Transverse colon (tissue), 4 donors: ENCODE data around the gene RABGAP1L. TPM values are rescaled to one million over a fixed set of nuclear protein-coding genes. Genes with fewer than 3 reads are reported as not detected.
"Not testable (repeated sequence)": the region's sequence is repeated elsewhere in the genome, so short reads cannot be mapped to it uniquely, and the experiment has no call there.

ENCODE experiments used
- DNase-seq: peaks from one replicate; pipeline ENCODE4 v3.0.0-alpha.2; 2019
- H3K27ac ChIP-seq, 4 donors: fragments of 200-600 bp; sonication (generic); 2 replicates each; pipeline ENCODE4 v1.5.1; 2016 to 2018; ENCODE audit warnings: inconsistent platforms in 4 of 4
- H3K27me3 ChIP-seq: fragments of 200-600 bp; sonication (generic); 2 replicates; pipeline ENCODE4 v1.5.1; 2017; ENCODE audit warnings: inconsistent platforms
- H3K36me3 ChIP-seq, 4 donors: fragments of 200-600 bp; sonication (generic); 2 replicates each; pipeline ENCODE4 v1.5.1; 2017 to 2019; ENCODE audit warnings: inconsistent platforms in 4 of 4
- H3K4me1 ChIP-seq, 4 donors: fragments of 200-600 bp; sonication (generic); 2 replicates each; pipeline ENCODE4 v1.5.1; 2017 to 2020; ENCODE audit warnings: inconsistent platforms in 4 of 4
- H3K4me3 ChIP-seq, 4 donors: fragments of 200-600 bp; sonication (generic); 1 replicate in 1 of 4; 2 replicates in 3 of 4; pipeline versions ENCODE4 v1.5.1 to v1.6.1; 2017 to 2019; ENCODE audit warnings: inconsistent platforms in 4 of 4
- H3K9me3 ChIP-seq, 2 donors: fragments of 200-600 bp; sonication (generic); 2 replicates each; pipeline ENCODE4 v1.5.1; 2017 to 2019; ENCODE audit warnings: inconsistent platforms in 2 of 2
- EP300 ChIP-seq: sonication (generic); formaldehyde crosslinking; IDR thresholded peaks from one replicate; pipeline ENCODE4 v1.6.1; 2017; ENCODE audit warnings: antibody characterized with exemption, low read depth
- POLR2A ChIP-seq: fragments of 450-650 bp; IDR thresholded peaks from one replicate; pipeline ENCODE4 v1.6.1; 2016; ENCODE audit warnings: antibody characterized with exemption, mild to moderate bottlenecking, moderate library complexity
- POLR2AphosphoS5 ChIP-seq, 3 donors: sonication (generic); formaldehyde crosslinking; IDR thresholded peaks; one replicate each; pipeline ENCODE4 v1.6.1; 2016; ENCODE audit warnings: antibody characterized with exemption in 3 of 3
- WGBS, 2 donors: methylation state at CpG; one replicate each; pipeline ENCODE4 v1.1.5; 2018; ENCODE audit warnings: low coverage in 1 of 2; 5-methylcytosine and 5-hydroxymethylcytosine counted together
- in situ Hi-C, 4 donors: fragments of 200-750 bp; cut with MboI; loops; one replicate each; pipeline versions ENCODE4 v1.15.0 to v1.15.1; 2017; ENCODE audit warnings: low sequenced_read_pairs in 3 of 4, low pct_ligation_motif_present in 1 of 4, low pct_unique_long_range_greater_than_20kb in 1 of 4
- intact Hi-C: fragments of 100-400 bp; cut with DNase I; formaldehyde crosslinking; loops from one replicate; pipeline ENCODE4 v1.15.1; 2023; ENCODE audit warnings: low total_unique reads
- total RNA-seq, 4 donors: library from RNA; depleted of rRNA; stranded (reverse); fragments of >200 nt; gene quantifications; one replicate each; pipeline ENCODE4 v1.1.0, GENCODE V29; 2016
- TF ChIP-seq, protein P1 (sequence below), 5 experiments: fragments of 200-600 bp in 3 of 5; fragments of 450-650 bp in 2 of 5; sonication (generic) in 3 of 5; IDR thresholded peaks; 1 replicate in 2 of 5; 2 replicates in 3 of 5; pipeline ENCODE4 v1.5.1; 2016 to 2017; ENCODE audit warnings: antibody characterized with exemption in 5 of 5, inconsistent platforms in 3 of 5, mild to moderate bottlenecking in 2 of 5, moderate library complexity in 1 of 5

Gene RABGAP1L
- total RNA-seq, 4 donors from 2014 or later, result 68.9 to 127 (median 99.9) TPM

DNA sequence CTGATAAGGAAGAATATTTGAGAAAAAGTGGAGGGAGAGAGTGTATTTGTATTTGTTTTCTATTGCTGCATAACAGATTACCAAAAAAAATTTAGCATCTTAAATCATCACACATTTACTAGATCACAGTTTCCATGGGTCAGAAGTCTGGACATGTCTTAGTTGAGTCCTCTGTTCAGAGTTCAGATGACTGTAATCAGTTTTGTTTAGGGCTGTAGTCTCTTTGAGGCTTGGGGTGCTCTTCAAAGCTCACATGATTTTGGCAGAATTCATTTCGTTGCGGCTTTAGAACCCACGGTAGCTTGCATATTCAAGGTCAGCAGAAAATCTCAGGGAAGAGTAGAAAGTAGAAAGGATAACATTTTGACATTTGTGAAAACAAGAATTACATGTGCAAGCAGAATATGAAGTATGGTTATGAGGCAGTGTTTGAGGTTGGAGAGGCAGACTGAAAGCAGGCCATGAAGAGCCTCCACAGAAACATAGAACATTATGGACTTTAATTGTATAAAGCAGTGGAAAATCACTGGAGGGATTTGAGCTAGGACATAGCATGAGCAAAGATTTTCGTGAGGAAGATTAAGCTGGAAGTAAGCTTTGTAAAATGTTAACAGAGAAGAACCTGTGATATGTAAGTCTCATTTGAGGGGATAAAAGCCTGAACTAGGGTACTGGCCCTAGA is 177.8 kb downstream of the RABGAP1L start:
- in situ Hi-C loops, result no loop called here
- Histone ChIP-seq H3K4me3 (no peak overlapping the region), H3K36me3 (no peaks in the 10 kb centered on the region), H3K4me1 (no peaks in the 10 kb centered on the region), H3K27me3 (no peaks in the 10 kb centered on the region), H3K9me3 (no peaks in the 10 kb centered on the region), H3K27ac (no peak overlapping the region)
- TF ChIP-seq, protein P1, sequence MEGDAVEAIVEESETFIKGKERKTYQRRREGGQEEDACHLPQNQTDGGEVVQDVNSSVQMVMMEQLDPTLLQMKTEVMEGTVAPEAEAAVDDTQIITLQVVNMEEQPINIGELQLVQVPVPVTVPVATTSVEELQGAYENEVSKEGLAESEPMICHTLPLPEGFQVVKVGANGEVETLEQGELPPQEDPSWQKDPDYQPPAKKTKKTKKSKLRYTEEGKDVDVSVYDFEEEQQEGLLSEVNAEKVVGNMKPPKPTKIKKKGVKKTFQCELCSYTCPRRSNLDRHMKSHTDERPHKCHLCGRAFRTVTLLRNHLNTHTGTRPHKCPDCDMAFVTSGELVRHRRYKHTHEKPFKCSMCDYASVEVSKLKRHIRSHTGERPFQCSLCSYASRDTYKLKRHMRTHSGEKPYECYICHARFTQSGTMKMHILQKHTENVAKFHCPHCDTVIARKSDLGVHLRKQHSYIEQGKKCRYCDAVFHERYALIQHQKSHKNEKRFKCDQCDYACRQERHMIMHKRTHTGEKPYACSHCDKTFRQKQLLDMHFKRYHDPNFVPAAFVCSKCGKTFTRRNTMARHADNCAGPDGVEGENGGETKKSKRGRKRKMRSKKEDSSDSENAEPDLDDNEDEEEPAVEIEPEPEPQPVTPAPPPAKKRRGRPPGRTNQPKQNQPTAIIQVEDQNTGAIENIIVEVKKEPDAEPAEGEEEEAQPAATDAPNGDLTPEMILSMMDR (IDR thresholded peaks at IDR 0.05), result no peak
- no peak for TF ChIP-seq POLR2AphosphoS5 (IDR thresholded peaks at IDR 0.05)
- TF ChIP-seq POLR2A, result no peak
- WGBS, 2 donors, result 81 to 91% methylated on average over 3 to 4 of the region's 4 CpGs
- DNase-seq, result no peak
- intact Hi-C loops, result no loop called here

DNA sequence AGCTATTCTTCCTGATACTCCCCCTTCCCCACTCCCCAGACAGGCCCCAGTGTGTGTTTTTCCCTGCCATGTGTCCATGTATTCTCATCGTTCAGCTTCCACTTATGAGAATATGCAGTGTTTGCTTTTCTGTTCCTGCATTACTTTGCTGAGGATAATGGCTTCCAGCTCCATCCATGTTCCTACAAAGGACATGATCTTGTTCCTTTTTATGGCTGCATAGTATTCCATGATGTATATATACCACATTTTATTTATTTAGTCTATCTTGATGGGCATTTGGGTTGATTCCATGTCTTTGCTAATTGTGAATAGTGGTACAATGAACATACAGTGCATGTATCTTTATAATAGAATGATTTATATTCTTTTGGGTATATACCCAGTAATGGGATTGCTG is 181.1 kb downstream of the RABGAP1L start:
- H3K36me3 ChIP-seq, H3K27me3 ChIP-seq, H3K4me3 ChIP-seq, H3K27ac ChIP-seq, H3K4me1 ChIP-seq, DNase-seq, intact Hi-C loops, in situ Hi-C loops, H3K9me3 ChIP-seq: not testable (repeated sequence)
- WGBS, 2 donors, result 97 to 100% methylated on average over 1 of the region's 1 CpG

DNA sequence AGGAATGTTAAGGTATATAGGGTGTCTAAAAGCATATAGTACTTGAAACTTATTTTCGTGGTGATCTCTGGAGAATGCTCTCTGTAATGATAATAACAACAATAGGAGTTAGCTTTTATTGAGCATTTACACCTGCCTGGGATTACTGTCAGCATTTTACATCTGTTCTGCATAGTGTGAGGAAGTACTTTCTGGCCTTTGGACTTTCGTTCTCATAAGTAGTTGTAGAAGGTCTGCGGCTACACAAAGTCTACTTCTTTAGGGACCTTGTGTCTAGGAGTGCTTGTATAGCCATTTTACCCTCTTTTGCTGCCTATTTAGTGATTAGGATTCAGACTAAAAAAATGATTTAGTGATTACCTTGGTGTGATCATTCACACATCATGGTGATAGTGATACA is 184.8 kb downstream of the RABGAP1L start:
- Histone ChIP-seq H3K9me3 (peaks cover 0 to 7% of the 10 kb centered on the region in 2 donors), H3K27ac (no peak overlapping the region), H3K4me3 (no peak overlapping the region), H3K36me3 (no peaks in the 10 kb centered on the region), H3K27me3 (no peaks in the 10 kb centered on the region), H3K4me1 (peaks cover 0 to 9% (median 0%) of the 10 kb centered on the region in 4 donors)
- intact Hi-C loops (no loop called here), in situ Hi-C loops (no loop called here)
- no peak for TF ChIP-seq POLR2A
- TF ChIP-seq POLR2AphosphoS5 (IDR thresholded peaks at IDR 0.05), result no peak
- no peak for TF ChIP-seq EP300
- TF ChIP-seq, protein P1 (IDR thresholded peaks at IDR 0.05), result no peak
- no peak for DNase-seq
- 64 to 93% methylated on average over 3 of the region's 3 CpGs for WGBS, 2 donors

DNA sequence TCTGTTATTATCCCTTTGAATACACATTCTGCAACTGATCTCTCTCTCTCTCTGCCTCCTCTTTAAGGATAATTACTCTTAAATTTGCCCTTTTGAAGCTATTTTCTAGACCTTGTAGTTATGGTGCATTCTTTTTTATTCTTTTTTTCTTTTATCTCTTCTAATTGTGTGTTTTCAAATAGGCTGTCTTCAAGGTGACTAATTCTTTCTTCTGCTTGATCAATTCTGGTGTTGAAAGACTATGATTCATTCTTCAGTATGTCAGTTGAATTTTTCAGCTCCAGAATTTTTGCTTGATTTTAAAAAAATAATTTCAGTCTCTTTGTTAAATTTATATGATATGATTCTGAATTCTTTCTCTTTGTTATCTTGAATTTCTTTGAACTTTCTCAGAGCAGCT is 192.8 kb downstream of the RABGAP1L start:
- Histone ChIP-seq H3K9me3 (peaks cover 0 to 7% of the 10 kb centered on the region in 2 donors), H3K27me3 (no peaks in the 10 kb centered on the region), H3K4me3 (no peak overlapping the region), H3K4me1 (no peaks in the 10 kb centered on the region), H3K27ac (no peak overlapping the region), H3K36me3 (no peaks in the 10 kb centered on the region)
- no peak for TF ChIP-seq POLR2AphosphoS5 (IDR thresholded peaks at IDR 0.05)
- TF ChIP-seq, protein P1 (IDR thresholded peaks at IDR 0.05), result no peak
- TF ChIP-seq POLR2A, result no peak
- no peak for TF ChIP-seq EP300
- in situ Hi-C loops (no loop called here), intact Hi-C loops (no loop called here)
- no peak for DNase-seq
